MCF 10A (cell line): ENCODE results near the gene MS4A4E. TPM values are rescaled to one million over a fixed set of nuclear protein-coding genes. Genes with fewer than 3 reads are reported as not detected.

Experiments used
- BruUV-seq: library from RNA; stranded (reverse); fragments of 400-500 nt; replicated peaks from 2 replicates; lab custom pipeline; 2021; lab: Mats Ljungman, UMichigan
- CTCF ChIA-PET: fragments of 300-600 bp; sonication (Branson Sonifier 250); formaldehyde crosslinking; extraction: SDS; loops from one replicate; lab custom pipeline; 2021; ENCODE audit warnings: antibody characterized with exemption, inconsistent platforms; lab: Yijun Ruan, JAX
- POLR2A ChIA-PET: fragments of 300-600, 350-650 bp; sonication (Branson Sonifier 250); formaldehyde crosslinking; extraction: SDS; loops from one replicate; lab custom pipeline; 2020; ENCODE audit warnings: antibody characterized with exemption, inconsistent platforms; lab: Yijun Ruan, JAX
- DNase-seq: peaks from one replicate; pipeline ENCODE4 v3.0.0-alpha.2; 2018; ENCODE audit not compliant: unreplicated experiment
- H3K27ac Mint-ChIP-seq: one replicate; pipeline ENCODE4 v1.8.0; 2022; ENCODE audit warnings: mild to moderate bottlenecking, low read depth, mixed read lengths; ENCODE audit not compliant: unreplicated experiment
- H3K27me3 Mint-ChIP-seq: one replicate; pipeline ENCODE4 v1.8.0; 2022; ENCODE audit warnings: mixed read lengths; ENCODE audit not compliant: insufficient read depth, unreplicated experiment
- H3K36me3 Mint-ChIP-seq: one replicate; pipeline ENCODE4 v1.8.0; 2022; ENCODE audit warnings: mild to moderate bottlenecking, moderate library complexity, mixed read lengths; ENCODE audit not compliant: insufficient read depth, unreplicated experiment
- H3K4me1 Mint-ChIP-seq: one replicate; pipeline ENCODE4 v1.8.0; 2022; ENCODE audit warnings: mixed read lengths; ENCODE audit not compliant: insufficient read depth, unreplicated experiment
- H3K4me3 Mint-ChIP-seq: one replicate; pipeline ENCODE4 v1.8.0; 2022; ENCODE audit warnings: mild to moderate bottlenecking, moderate library complexity, mixed read lengths; ENCODE audit not compliant: unreplicated experiment
- H3K9me3 Mint-ChIP-seq: one replicate; pipeline ENCODE4 v1.8.0; 2022; ENCODE audit warnings: mixed read lengths; ENCODE audit not compliant: unreplicated experiment
- CTCF ChIP-seq: fragments of 200-600 bp; IDR thresholded peaks from one replicate; pipeline ENCODE4 v1.8.0; 2022; ENCODE audit warnings: antibody characterized with exemption, mild to moderate bottlenecking; ENCODE audit not compliant: unreplicated experiment
- intact Hi-C: fragments of 100-400 bp; cut with micrococcal nuclease; formaldehyde crosslinking; loops from 2 replicates; pipeline ENCODE4 v1.14.1; 2022
- total RNA-seq: library from RNA; stranded (reverse); gene quantifications from 2 replicates; pipeline ENCODE4 v1.2.3, GENCODE V29; 2022

The MS4A4E gene
- total RNA-seq, 1 experiment from 2014 or later, result not detected

GRCh38 chr11:60164550-60165075 lies 78.3 kb downstream of the MS4A4E start:
- DNase-seq, result no peak
- Mint-ChIP-seq H3K36me3 (peaks cover 5% of the 10 kb centered on the region), H3K4me3 (no peak overlapping the region), H3K27ac (no peak overlapping the region), H3K9me3 (no peaks in the 10 kb centered on the region), H3K4me1 (peaks cover 11% of the 10 kb centered on the region), H3K27me3 (no peaks in the 10 kb centered on the region)
- POLR2A ChIA-PET, result no interaction called here
- TF ChIP-seq CTCF, result no peak
- CTCF ChIA-PET, result no interaction called here
- BruUV-seq, result no TSS peak
- intact Hi-C loops, result loop anchor here (10.0 kb wide), 1 partner anchor 410 kb away; the partner anchor contains the start of gene STX3

GRCh38 chr11:60161766-60162165 lies 81.2 kb downstream of the MS4A4E start:
- no peak overlapping the region for H3K27ac Mint-ChIP-seq
- CTCF ChIA-PET, result interaction anchor here (0.9 kb wide), 1 partner anchor 12 kb away, joined by 3 read pairs; no protein-coding TSS in a partner anchor
- POLR2A ChIA-PET, result no interaction called here
- H3K9me3 Mint-ChIP-seq, result no peaks in the 10 kb centered on the region
- no peaks in the 10 kb centered on the region for H3K27me3 Mint-ChIP-seq
- no peak for TF ChIP-seq CTCF
- H3K4me1 Mint-ChIP-seq, result no peaks in the 10 kb centered on the region
- no TSS peak for BruUV-seq
- no peak overlapping the region for H3K4me3 Mint-ChIP-seq
- intact Hi-C loops, result loop anchor here (10.0 kb wide), 1 partner anchor 407 kb away; the partner anchor contains the start of gene STX3
- H3K36me3 Mint-ChIP-seq, result no peaks in the 10 kb centered on the region
- DNase-seq, result no peak

DNA sequence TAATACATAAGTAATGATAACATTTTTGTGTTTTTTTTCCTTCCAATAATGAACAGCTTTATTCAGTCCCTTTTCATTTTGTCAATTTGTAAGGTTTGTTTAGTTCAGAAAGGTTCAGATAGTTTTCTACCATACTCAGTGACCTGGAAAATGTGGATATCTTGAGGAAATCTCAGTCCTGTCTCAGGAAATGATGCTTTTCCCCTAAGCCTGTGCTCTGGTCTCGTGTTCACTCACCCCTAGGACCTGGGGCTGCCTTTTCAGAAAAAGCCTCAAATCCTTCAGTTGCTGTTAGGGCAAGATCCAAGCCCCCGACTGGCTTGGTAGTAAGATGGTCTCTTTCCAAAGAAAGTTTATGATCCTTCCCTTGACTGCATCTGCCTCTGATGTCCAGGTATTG lies 81.8 kb downstream of the MS4A4E start:
- no TSS peak for BruUV-seq
- DNase-seq, result no peak
- POLR2A ChIA-PET, result no interaction called here
- Mint-ChIP-seq H3K36me3 (no peaks in the 10 kb centered on the region), H3K27me3 (no peaks in the 10 kb centered on the region), H3K9me3 (no peaks in the 10 kb centered on the region), H3K27ac (no peak overlapping the region), H3K4me3 (no peak overlapping the region), H3K4me1 (no peaks in the 10 kb centered on the region)
- intact Hi-C loops, result loop anchor here (10.0 kb wide), 1 partner anchor 406 kb away; the partner anchor contains the start of gene STX3
- CTCF ChIA-PET, result interaction anchor here (0.9 kb wide), 1 partner anchor 12 kb away, joined by 3 read pairs; no protein-coding TSS in a partner anchor
- no peak for TF ChIP-seq CTCF

GRCh38 chr11:60159868-60160267 lies 83.1 kb downstream of the MS4A4E start:
- H3K36me3 Mint-ChIP-seq, result no peaks in the 10 kb centered on the region
- H3K9me3 Mint-ChIP-seq, result no peaks in the 10 kb centered on the region
- DNase-seq, result no peak
- no peaks in the 10 kb centered on the region for H3K4me1 Mint-ChIP-seq
- no TSS peak for BruUV-seq
- intact Hi-C loops, result loop anchor here (10.0 kb wide), 1 partner anchor 405 kb away; the partner anchor contains the start of gene STX3
- POLR2A ChIA-PET, result interaction anchor here (1.0 to 1.4 kb wide), 2 partner anchors 9 to 23 kb away, joined by 5 to 6 read pairs; partner anchors contain the start of gene MS4A6A
- TF ChIP-seq CTCF, result no peak
- H3K4me3 Mint-ChIP-seq, result no peak overlapping the region
- CTCF ChIA-PET, result interaction anchor here (0.6 to 0.7 kb wide), 2 partner anchors 177 to 458 kb away, joined by 3 read pairs; no protein-coding TSS in a partner anchor
- H3K27me3 Mint-ChIP-seq, result no peaks in the 10 kb centered on the region
- no peak overlapping the region for H3K27ac Mint-ChIP-seq
